Measurements from ENCODE around the gene TNRC6A.

- TF ChIP-seq POLR2A (IDR thresholded peaks at IDR 0.05): no peak
- TF ChIP-seq CTCF (IDR thresholded peaks at IDR 0.05): no peak
- no peak for TF ChIP-seq POLR2AphosphoS5 (IDR thresholded peaks at IDR 0.05; ENCODE audit: insufficient read depth in 1 of 2, low read depth in 1 of 2)
These were observed 117.9 kb downstream of the TNRC6A start for GRCh38 chr16:24847358-24847664.
